ENCODE data around the gene THTPA.

Gene THTPA

DNA sequence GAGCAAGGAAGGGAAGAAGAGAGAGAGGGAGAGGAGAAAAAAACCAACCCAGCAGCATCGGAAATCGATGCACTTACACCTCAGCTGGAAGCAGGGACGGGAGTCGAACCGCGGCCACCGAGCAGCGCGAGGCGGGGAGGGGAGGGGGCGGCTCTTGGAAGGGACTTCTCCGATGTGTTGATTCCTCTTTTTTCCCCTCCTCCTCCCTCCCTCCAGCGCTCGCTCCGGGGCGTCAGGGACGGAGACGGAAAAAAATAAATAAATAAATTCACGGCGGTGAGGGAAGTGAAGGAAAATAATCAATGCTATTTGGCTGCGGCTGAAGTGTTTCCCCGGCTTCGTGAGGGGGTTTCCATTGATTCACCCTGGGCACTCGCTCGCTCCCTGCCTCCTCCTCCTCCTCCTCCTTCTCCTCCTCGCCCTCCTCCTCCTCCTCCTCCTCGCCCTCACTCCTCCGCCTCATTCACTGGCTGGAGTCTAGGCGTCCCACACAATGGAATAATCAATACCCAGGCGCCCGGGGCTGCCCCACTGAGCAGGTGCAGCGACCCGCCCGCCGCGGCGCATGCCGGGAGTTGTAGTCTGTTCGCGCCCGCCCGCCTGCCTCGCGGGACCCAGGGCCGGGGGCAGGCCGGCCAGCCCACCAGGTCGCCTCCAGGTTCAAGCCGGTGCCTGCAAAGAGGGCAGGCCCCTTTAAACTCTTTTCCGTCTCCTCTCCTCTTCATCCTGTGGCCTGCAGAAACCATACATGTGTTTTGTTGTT, 4.6 kb upstream of the THTPA start, which contains the start of gene ZFHX2:
Gene ZFHX2, minus strand, starts transcription at position 500 of the 763 bp plus-strand sequence. CDS start 16,440 bp downstream, outside the sequence.
- no peak for TF ChIP-seq GATA1 (IDR thresholded peaks at IDR 0.05; ENCODE audit: low read depth, low read length)
- peak; percentile 21 for TF ChIP-seq POLR2A (IDR thresholded peaks at IDR 0.05; ENCODE audit: low read length)
- DNase-seq, result peak; percentile 65 to 71

DNA sequence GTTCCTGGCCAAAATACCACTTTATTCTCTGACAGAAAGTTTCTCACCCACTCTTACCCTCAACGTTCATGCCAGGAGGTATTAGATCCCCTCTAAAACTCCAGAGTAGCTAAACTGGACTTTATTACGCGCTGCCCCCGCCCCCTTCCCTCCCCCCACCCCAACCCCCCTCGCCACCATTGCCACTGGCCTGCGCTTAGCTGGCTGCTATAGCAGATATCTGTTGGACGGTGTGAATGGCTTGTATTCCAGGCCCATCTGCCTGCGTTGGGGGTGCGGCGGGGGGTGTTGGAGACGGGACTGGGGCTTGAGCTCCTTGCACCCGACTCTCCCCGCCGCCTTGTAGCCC, 564 bp upstream of the THTPA start:
- DNase-seq, result no peak
- TF ChIP-seq POLR2A (IDR thresholded peaks at IDR 0.05; ENCODE audit: low read length) (no peak), GATA1 (IDR thresholded peaks at IDR 0.05; ENCODE audit: low read depth, low read length) (no peak)

GRCh38 chr14:23556700-23557440, 799 bp downstream of the THTPA start:
- no peak for DNase-seq
- no peak for TF ChIP-seq POLR2A (IDR thresholded peaks at IDR 0.05; ENCODE audit: low read length)
- TF ChIP-seq GATA1 (IDR thresholded peaks at IDR 0.05; ENCODE audit: low read depth, low read length), result no peak

- TF ChIP-seq GATA1 (IDR thresholded peaks at IDR 0.05; ENCODE audit: low read depth, low read length) (no peak), POLR2A (IDR thresholded peaks at IDR 0.05; ENCODE audit: low read length) (no peak)
- DNase-seq, result no peak
These were observed 1.4 kb downstream of the THTPA start for GRCh38 chr14:23557521-23557920.

- DNase-seq, result no peak
- TF ChIP-seq GATA1 (IDR thresholded peaks at IDR 0.05; ENCODE audit: low read depth, low read length) (no peak), POLR2A (IDR thresholded peaks at IDR 0.05; ENCODE audit: low read length) (no peak)
These were observed 1.9 kb downstream of the THTPA start for GRCh38 chr14:23557946-23558345.

DNA sequence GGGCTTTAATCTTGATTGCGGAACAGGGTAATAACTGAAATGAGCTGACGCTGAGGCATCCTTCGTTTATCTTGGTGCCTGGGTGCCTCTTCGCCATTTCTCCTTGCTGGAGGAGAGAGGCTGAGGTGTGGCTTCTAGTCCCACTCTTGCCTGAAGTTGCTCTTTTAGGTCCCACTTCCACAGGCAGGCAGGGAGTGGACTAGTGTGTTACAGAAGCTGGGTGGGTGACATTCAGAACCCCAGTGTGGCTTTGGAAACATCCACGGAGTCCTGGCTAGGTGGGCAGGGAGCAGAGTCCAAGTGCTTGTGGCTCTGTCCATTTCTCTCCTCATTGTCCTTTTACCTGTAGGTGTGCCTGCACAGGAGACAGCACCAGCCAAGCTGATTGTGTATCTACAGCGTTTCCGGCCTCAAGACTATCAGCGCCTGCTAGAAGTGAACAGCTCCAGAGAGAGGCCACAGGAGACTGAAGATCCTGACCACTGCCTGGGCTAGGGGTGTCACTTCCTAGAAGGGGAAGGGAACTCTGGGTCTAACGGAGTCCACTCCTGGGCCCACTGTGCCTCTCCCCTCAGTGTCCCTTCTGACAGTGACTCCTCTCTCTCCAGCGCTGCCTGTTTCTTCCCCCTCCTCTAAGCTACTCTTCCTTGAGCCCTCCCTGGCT, 2.4 kb downstream of the THTPA start:
- DNase-seq, result no peak
- TF ChIP-seq POLR2A (IDR thresholded peaks at IDR 0.05; ENCODE audit: low read length), result no peak
- TF ChIP-seq GATA1 (IDR thresholded peaks at IDR 0.05; ENCODE audit: low read depth, low read length), result no peak

DNA sequence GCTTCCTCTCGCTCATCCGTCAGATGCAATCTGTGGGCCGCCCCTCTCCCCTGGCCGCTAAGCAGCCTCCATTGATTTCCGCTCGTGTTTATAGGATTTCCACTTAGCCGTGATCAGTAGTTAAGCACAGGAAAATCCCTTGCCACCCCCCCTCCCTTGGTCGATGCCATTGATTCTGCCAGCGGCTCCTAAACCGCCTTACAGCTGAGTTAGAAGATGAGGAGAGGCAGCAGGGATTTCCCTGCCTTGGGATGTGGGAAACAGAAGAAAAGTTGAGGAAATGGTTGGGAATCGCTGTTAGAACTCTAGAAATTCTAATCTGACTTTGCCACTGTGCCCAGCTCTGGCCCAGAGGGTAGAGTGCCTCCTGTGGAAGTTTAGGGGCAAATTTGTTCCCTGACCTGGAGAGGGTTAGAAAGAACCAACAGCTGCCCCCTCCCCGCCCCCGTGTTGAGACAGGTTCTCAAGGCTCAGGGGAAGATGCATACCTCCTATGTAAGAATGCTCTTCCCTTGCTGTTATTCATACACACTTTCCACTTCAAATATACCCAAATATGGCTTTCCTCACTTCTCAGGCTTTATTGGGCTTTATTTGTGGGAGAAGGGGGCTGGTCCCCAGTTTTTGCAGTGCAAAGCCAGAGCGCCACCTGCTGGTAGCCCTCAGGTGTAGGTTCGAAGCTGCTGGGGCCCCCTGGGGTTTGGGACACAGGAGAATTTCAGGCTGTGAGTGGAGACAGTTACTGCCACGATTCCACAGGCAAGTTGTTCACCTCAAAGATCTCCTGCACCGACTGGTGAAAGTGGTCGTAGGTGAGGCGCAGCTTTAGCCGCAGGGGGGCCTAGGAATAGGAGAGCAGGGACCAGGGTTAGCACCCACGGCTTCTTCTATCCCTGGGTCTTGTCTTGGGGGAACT, 3.2 kb downstream of the THTPA start:
- DNase-seq, result peak; percentile 76 to 86
- TF ChIP-seq POLR2A (IDR thresholded peaks at IDR 0.05; ENCODE audit: low read length) (no peak), GATA1 (IDR thresholded peaks at IDR 0.05; ENCODE audit: low read depth, low read length) (no peak)

- TF ChIP-seq GATA1 (IDR thresholded peaks at IDR 0.05; ENCODE audit: low read depth, low read length), result no peak
- TF ChIP-seq POLR2A (IDR thresholded peaks at IDR 0.05; ENCODE audit: low read length), result no peak
These were observed 4.0 kb downstream of the THTPA start for GRCh38 chr14:23559926-23560520.

GRCh38 chr14:23561259-23561658, 5.2 kb downstream of the THTPA start:
- DNase-seq, result no peak
- TF ChIP-seq POLR2A (IDR thresholded peaks at IDR 0.05; ENCODE audit: low read length), result no peak
- TF ChIP-seq GATA1 (IDR thresholded peaks at IDR 0.05; ENCODE audit: low read depth, low read length), result no peak

More at GRCh38 chr14:23559926-23560520, 4.0 kb downstream of the THTPA start:
- DNase-seq, result no peak

DNA sequence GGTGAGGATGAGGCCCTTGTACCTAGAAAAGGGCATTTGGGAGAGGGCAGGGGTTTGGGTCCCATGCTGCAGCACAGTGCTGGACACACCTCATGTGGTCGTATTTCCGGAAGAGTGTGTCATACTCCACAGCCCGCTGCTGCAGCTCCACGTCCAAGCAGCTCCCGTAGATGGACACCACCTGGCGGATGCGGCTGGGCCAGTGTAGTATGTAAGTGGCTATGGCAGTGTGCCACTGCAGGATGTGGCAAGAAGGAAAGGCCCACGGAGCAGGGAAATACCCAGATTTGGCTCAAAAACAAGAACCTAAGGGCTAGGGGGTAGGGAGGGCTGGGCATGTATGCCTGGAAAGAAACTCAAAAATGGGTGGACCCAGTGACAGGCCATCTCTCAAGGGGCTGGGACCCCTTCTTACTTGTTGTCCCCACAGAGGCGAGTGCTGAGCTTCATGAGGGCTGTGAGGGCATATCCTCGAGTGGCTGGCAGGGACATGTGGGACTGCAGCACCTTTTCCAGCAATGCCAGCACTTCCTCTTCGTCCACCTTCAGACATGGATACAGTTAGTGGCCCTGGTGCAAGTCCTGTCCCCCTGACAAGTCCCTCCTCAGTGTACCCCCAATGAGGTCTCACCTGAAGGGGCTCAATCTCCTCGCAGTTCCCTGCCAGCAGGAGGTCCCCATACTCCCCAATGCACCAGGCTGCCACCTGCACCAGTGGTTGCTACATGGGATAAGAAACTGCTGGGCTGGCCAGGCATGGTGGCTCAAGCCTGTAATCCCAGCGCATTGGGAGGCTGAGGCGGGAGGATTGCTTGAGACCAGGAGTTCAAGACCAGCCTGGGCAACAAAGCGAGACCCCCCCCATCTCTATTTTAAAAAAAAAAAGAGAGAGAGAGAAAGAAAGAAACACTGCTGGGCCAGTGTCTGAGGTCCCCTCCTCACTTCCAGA, 6.1 kb downstream of the THTPA start:
- TF ChIP-seq POLR2A (IDR thresholded peaks at IDR 0.05; ENCODE audit: low read length), result no peak
- no peak for DNase-seq

- TF ChIP-seq POLR2A (IDR thresholded peaks at IDR 0.05; ENCODE audit: low read length) (no peak), GATA1 (IDR thresholded peaks at IDR 0.05; ENCODE audit: low read depth, low read length) (no peak)
- peak; percentile 51 to 74 for DNase-seq
These were observed 6.9 kb downstream of the THTPA start for GRCh38 chr14:23562822-23563472.

Data from erythroblast (primary cell).